ENCODE measurements around the gene BRMS1. TPM values are rescaled to one million over a fixed set of nuclear protein-coding genes. Genes with fewer than 3 reads are reported as not detected.
"Not testable (repeated sequence)": the region's sequence is repeated elsewhere in the genome, so short reads cannot be mapped to it uniquely, and the experiment has no call there.

Gene BRMS1
- total RNA-seq, 2 experiments from 2014 or later, result 24.0 to 25.3 TPM

- Mint-ChIP-seq H3K36me3 (ENCODE audit: low read depth) (peaks cover 5% of the 10 kb centered on the region), H3K9me3 (no peaks in the 10 kb centered on the region), H3K27ac (no peak overlapping the region), H3K27me3 (ENCODE audit: low read depth) (no peaks in the 10 kb centered on the region), H3K4me1 (ENCODE audit: low read depth) (no peaks in the 10 kb centered on the region), H3K4me3 (no peak overlapping the region)
- intact Hi-C loops (cut with micrococcal nuclease), result no loop called here
- no peak for DNase-seq
- CTCF ChIA-PET, result interaction anchor here (1.0 to 1.5 kb wide), 3 partner anchors 26 to 49 kb away, joined by 3 to 6 read pairs (median 4); no protein-coding TSS in a partner anchor
Measured at GRCh38 chr11:66360406-66361073, 15.6 kb upstream of the BRMS1 start.

GRCh38 chr11:66359662-66360087, 14.8 kb upstream of the BRMS1 start:
- no peak overlapping the region for H3K27ac Mint-ChIP-seq
- CTCF ChIA-PET, result no interaction called here
- intact Hi-C loops (cut with micrococcal nuclease), result no loop called here
- no peaks in the 10 kb centered on the region for H3K9me3 Mint-ChIP-seq
- H3K4me3 Mint-ChIP-seq, result no peak overlapping the region
- peaks cover 1% of the 10 kb centered on the region for H3K36me3 Mint-ChIP-seq (ENCODE audit: low read depth)
- DNase-seq, result no peak
- H3K27me3 Mint-ChIP-seq (ENCODE audit: low read depth), result no peaks in the 10 kb centered on the region
- H3K4me1 Mint-ChIP-seq (ENCODE audit: low read depth), result no peaks in the 10 kb centered on the region

- H3K4me3 Mint-ChIP-seq; DNase-seq; H3K27ac Mint-ChIP-seq; intact Hi-C loops (cut with micrococcal nuclease); H3K27me3 Mint-ChIP-seq (ENCODE audit: low read depth); H3K36me3 Mint-ChIP-seq (ENCODE audit: low read depth); H3K9me3 Mint-ChIP-seq: not testable (repeated sequence)
- CTCF ChIA-PET, result interaction anchor here (0.7 to 2.1 kb wide), 3 partner anchors 13 to 80 kb away, joined by 3 to 13 read pairs (median 6); no protein-coding TSS in a partner anchor
- peaks cover 18% of the 10 kb centered on the region for H3K4me1 Mint-ChIP-seq (ENCODE audit: low read depth)
Measured at GRCh38 chr11:66350560-66351235, 5.8 kb upstream of the BRMS1 start.

- Mint-ChIP-seq H3K9me3 (no peaks in the 10 kb centered on the region), H3K4me3 (no peak overlapping the region), H3K4me1 (ENCODE audit: low read depth) (peaks cover 29% of the 10 kb centered on the region), H3K27ac (no peak overlapping the region), H3K27me3 (ENCODE audit: low read depth) (peaks cover 3% of the 10 kb centered on the region), H3K36me3 (ENCODE audit: low read depth) (peaks cover 3% of the 10 kb centered on the region)
- no peak for DNase-seq
- CTCF ChIA-PET, result no interaction called here
- intact Hi-C loops (cut with micrococcal nuclease), result loop anchor here (5.0 kb wide), 3 partner anchors 38 to 268 kb away; partner anchors contain the start of genes MRPL11 and RBM14
Measured at GRCh38 chr11:66349084-66349386, 4.1 kb upstream of the BRMS1 start.

- Mint-ChIP-seq H3K4me3 (peak within 1 kb of the TSS; percentile 93), H3K27me3 (ENCODE audit: low read depth) (peaks cover 3% of the 10 kb centered on the region), H3K9me3 (no peaks in the 10 kb centered on the region), H3K4me1 (ENCODE audit: low read depth) (peaks cover 43% of the 10 kb centered on the region), H3K27ac (peak within 1 kb of the TSS; percentile 94), H3K36me3 (ENCODE audit: low read depth) (peaks cover 3% of the 10 kb centered on the region)
- peak; percentile 93 for DNase-seq
- CTCF ChIA-PET, result interaction anchor here (0.6 to 5.9 kb wide), 7 partner anchors 8 to 41 kb away, joined by 3 to 32 read pairs (median 4); partner anchors contain the start of gene SLC29A2
- intact Hi-C loops (cut with micrococcal nuclease), result loop anchor here (5.0 kb wide), 3 partner anchors 40 to 270 kb away; partner anchors contain the start of genes MRPL11 and RBM14
Measured at GRCh38 chr11:66347425-66348276, 2.7 kb upstream of the BRMS1 start, which contains the start of gene B4GAT1. Gene B4GAT1 (minus strand): TSS chr11:66347629. CDS start chr11:66347545, 84 bp downstream.

GRCh38 chr11:66346476-66347424, 1.8 kb upstream of the BRMS1 start:
- Mint-ChIP-seq H3K9me3 (no peaks in the 10 kb centered on the region), H3K36me3 (ENCODE audit: low read depth) (peaks cover 4% of the 10 kb centered on the region), H3K4me3 (peak overlapping the region; percentile 93), H3K27ac (peak overlapping the region; percentile 63), H3K27me3 (ENCODE audit: low read depth) (peaks cover 3% of the 10 kb centered on the region), H3K4me1 (ENCODE audit: low read depth) (peaks cover 42% of the 10 kb centered on the region)
- CTCF ChIA-PET, result interaction anchor here (2.1 to 5.9 kb wide), 3 partner anchors 17 to 40 kb away, joined by 7 to 32 read pairs (median 15); no protein-coding TSS in a partner anchor
- DNase-seq, result no peak
- intact Hi-C loops (cut with micrococcal nuclease), result loop anchor here (5.0 kb wide), 3 partner anchors 41 to 271 kb away; partner anchors contain the start of genes MRPL11 and RBM14

- H3K36me3 Mint-ChIP-seq (ENCODE audit: low read depth), result peaks cover 9% of the 10 kb centered on the region
- CTCF ChIA-PET, result interaction anchor here (0.5 to 5.9 kb wide), 6 partner anchors 9 to 465 kb away, joined by 3 to 32 read pairs (median 4); partner anchors contain the start of gene RIN1
- intact Hi-C loops (cut with micrococcal nuclease), result loop anchor here (1.0 to 5.0 kb wide), 9 partner anchors 9 to 272 kb away; partner anchors contain the start of genes MRPL11, RBM14, RIN1 and SLC29A2
- H3K9me3 Mint-ChIP-seq, result no peaks in the 10 kb centered on the region
- peak overlapping the region; percentile 93 for H3K4me3 Mint-ChIP-seq
- H3K27me3 Mint-ChIP-seq (ENCODE audit: low read depth), result peaks cover 3% of the 10 kb centered on the region
- H3K4me1 Mint-ChIP-seq (ENCODE audit: low read depth), result peaks cover 42% of the 10 kb centered on the region
- peak overlapping the region; percentile 85 for H3K27ac Mint-ChIP-seq
- no peak for DNase-seq
Measured at GRCh38 chr11:66345316-66345649, 379 bp upstream of the BRMS1 start.

- CTCF ChIA-PET, result interaction anchor here (5.9 kb wide), 1 partner anchor 31 kb away, joined by 32 read pairs; no protein-coding TSS in a partner anchor
- H3K27ac Mint-ChIP-seq, result no peak overlapping the region
- peaks cover 3% of the 10 kb centered on the region for H3K27me3 Mint-ChIP-seq (ENCODE audit: low read depth)
- H3K4me1 Mint-ChIP-seq (ENCODE audit: low read depth), result peaks cover 36% of the 10 kb centered on the region
- intact Hi-C loops (cut with micrococcal nuclease), result no loop called here
- no peaks in the 10 kb centered on the region for H3K9me3 Mint-ChIP-seq
- H3K36me3 Mint-ChIP-seq (ENCODE audit: low read depth), result peaks cover 16% of the 10 kb centered on the region
- H3K4me3 Mint-ChIP-seq, result peak overlapping the region; percentile 93
- no peak for DNase-seq
Measured at GRCh38 chr11:66343176-66343575, 1.7 kb downstream of the BRMS1 start.

GRCh38 chr11:66341502-66342126, 3.3 kb downstream of the BRMS1 start:
- CTCF ChIA-PET, result interaction anchor here (1.0 to 1.5 kb wide), 2 partner anchors 10 to 30 kb away, joined by 3 read pairs; no protein-coding TSS in a partner anchor
- no peak overlapping the region for H3K4me3 Mint-ChIP-seq
- H3K27me3 Mint-ChIP-seq (ENCODE audit: low read depth), result no peaks in the 10 kb centered on the region
- peaks cover 12% of the 10 kb centered on the region for H3K36me3 Mint-ChIP-seq (ENCODE audit: low read depth)
- H3K27ac Mint-ChIP-seq, result no peak overlapping the region
- intact Hi-C loops (cut with micrococcal nuclease), result no loop called here
- H3K4me1 Mint-ChIP-seq (ENCODE audit: low read depth), result peaks cover 42% of the 10 kb centered on the region
- H3K9me3 Mint-ChIP-seq, result no peaks in the 10 kb centered on the region
- DNase-seq, result no peak

GRCh38 chr11:66340596-66341501, 4.1 kb downstream of the BRMS1 start:
- Mint-ChIP-seq H3K9me3 (no peaks in the 10 kb centered on the region), H3K36me3 (ENCODE audit: low read depth) (peaks cover 12% of the 10 kb centered on the region), H3K4me1 (ENCODE audit: low read depth) (peaks cover 42% of the 10 kb centered on the region), H3K27ac (no peak overlapping the region), H3K27me3 (ENCODE audit: low read depth) (no peaks in the 10 kb centered on the region), H3K4me3 (no peak overlapping the region)
- intact Hi-C loops (cut with micrococcal nuclease), result no loop called here
- no peak for DNase-seq
- CTCF ChIA-PET, result interaction anchor here (1.4 to 1.5 kb wide), 2 partner anchors 9 to 29 kb away, joined by 3 to 5 read pairs; no protein-coding TSS in a partner anchor

Measured in activated naive CD4-positive, alpha-beta T cell treated with anti-CD3 and anti-CD28 coated beads for 36 hours (primary cell).